NCI-H1436 (cell line): Measurements from ENCODE around the gene MRPL12.

Experiments used
- DNase-seq: peaks from one replicate; lab custom pipeline; 2025; lab: John Stamatoyannopoulos, UW

Gene MRPL12

DNA sequence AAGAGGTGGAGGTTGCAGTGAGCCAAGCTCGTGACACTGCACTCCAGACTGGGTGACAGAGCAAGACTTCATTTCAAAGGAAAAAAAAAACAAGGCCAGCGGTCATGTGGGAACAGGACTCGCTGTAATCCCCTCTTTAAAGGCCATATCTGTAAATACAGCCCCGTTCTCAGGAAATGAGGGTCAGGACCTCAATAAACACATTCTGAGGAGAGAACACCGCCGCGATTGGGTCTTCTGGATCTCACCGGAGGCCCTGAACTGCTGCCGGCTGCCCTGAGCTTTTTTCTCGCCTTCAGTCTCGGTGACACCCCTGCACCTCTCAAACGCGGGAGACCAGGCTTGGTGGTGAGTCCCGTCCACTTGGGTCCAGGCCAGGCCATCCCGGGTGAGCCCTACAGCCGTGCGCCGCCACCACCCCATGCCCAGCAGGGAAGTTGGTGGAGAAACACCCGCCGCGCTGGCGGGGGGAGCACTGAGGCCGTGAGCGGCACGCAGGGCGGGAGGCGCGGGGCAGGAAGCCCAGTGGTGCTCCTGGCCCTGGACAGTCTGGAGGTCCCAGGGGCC, 37.3 kb downstream of the MRPL12 start:
- no peak for DNase-seq

DNA sequence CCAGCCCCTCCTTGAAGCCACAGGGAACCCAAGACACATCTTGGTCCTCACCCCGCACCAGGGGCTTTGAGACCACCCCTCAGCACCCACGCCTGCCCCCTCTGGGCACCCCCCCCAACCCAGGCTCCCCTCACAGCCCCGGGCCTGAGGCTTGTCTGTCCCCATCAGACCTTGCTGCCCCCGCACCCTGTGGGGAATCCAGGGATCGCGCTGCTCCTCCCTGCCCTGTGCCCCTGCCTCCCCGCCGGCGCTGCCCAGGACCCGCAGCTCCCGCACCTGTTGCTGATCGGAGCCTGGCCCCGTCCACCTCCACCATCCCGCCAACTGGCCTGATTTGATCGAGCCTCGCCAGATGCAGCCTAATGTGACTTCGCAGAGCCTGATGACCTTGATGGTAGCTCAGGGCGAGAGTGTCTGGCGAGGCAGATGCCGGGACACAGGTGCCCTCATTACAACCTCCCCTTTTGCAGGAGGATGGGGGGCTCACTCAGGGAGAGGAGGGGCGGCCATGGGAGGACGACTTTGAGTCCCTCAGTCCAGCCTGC, 38.0 kb downstream of the MRPL12 start:
- no peak for DNase-seq

DNA sequence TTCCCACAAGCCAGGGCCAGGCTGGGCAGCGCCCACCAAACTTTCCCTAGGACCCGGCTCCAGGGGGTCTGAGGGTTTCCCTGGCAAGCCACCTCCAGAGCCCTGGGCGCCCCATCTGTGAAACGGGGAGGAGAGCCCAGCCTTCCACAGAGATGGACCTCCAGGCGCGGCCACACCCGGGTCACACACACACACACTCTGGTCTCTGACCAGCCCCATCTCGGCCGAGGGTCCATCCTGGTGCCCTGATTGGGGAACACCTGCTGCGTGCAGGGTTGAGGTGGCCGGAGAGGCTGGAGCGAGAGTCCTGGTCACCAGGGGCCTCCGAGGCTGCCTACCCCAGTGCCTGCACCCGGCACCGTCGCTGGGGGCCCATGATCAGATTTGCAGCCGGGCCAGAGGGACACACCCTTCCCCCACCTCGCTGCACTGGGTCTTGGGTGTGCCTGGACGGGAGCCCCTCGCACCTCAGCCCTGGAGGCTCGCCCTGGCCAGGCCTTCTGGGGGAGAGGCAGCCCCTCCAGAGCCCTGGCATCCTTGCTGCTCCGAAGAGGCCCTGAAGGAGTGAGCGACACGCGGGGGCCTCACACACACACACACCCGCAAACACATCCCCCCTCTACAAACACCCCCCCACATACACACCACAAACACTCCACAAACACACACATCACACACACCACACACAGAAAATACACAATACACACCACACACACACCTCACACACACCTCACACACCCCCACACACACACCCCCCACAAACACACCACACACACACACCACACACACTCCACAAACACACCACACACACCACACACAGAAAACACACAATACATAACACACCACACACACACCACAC, 38.7 kb downstream of the MRPL12 start:
- DNase-seq = no peak
